Thoracic aorta (tissue), 2 donors: Measurements from ENCODE around the gene PIK3R3. TPM values are rescaled to one million over a fixed set of nuclear protein-coding genes. Genes with fewer than 3 reads are reported as not detected.

Experiments
- ATAC-seq: fragments of 150-250 bp; one replicate; pipeline ENCODE4 v1.8.0; 2017; ENCODE audit warnings: low read depth; ENCODE audit not compliant: insufficient number of reproducible peaks, low FRiP score
- DNase-seq: peaks from one replicate; pipeline ENCODE4 v3.0.0-alpha.2; 2020; ENCODE audit warnings: low spot score
- H3K27ac ChIP-seq, 2 donors: fragments of 200-600 bp; sonication (generic); 1 replicate in 1 of 2; 2 replicates in 1 of 2; pipeline ENCODE4 v1.5.1; 2016; ENCODE audit warnings: mild to moderate bottlenecking in 2 of 2, moderate library complexity in 2 of 2
- H3K27me3 ChIP-seq: fragments of 200-600 bp; sonication (generic); replicated peaks from 2 replicates; pipeline ENCODE4 v1.6.0; 2016; ENCODE audit warnings: mild to moderate bottlenecking; ENCODE audit not compliant: insufficient read depth
- H3K36me3 ChIP-seq: fragments of 200-600 bp; sonication (generic); one replicate; pipeline ENCODE4 v1.5.1; 2016
- H3K4me1 ChIP-seq, 2 donors: fragments of 200-600 bp; sonication (generic); 1 replicate in 1 of 2; 2 replicates in 1 of 2; pipeline versions ENCODE4 v1.5.1 to v1.6.0; 2016; ENCODE audit warnings: low read depth in 2 of 2, mild to moderate bottlenecking in 1 of 2; ENCODE audit not compliant: control insufficient read depth in 1 of 2
- H3K4me3 ChIP-seq: fragments of 200-600 bp; sonication (generic); 2 replicates; pipeline ENCODE4 v1.5.1; 2016; ENCODE audit warnings: mild to moderate bottlenecking
- H3K9me3 ChIP-seq: fragments of 200-600 bp; sonication (generic); 2 replicates; pipeline ENCODE4 v1.5.1; 2016
- CTCF ChIP-seq: fragments of 200-600 bp; sonication (generic); IDR thresholded peaks from one replicate; pipeline ENCODE4 v1.5.1; 2019; ENCODE audit warnings: antibody characterized with exemption
- total RNA-seq, 2 donors: library from RNA; depleted of rRNA; stranded (reverse); fragments of >200 nt; gene quantifications; one replicate each; pipeline versions ENCODE4 v1.1.0 to v1.2.3, GENCODE V29; 2016

Gene PIK3R3
- total RNA-seq, 2 donors from 2014 or later = 9.5 to 30.1 TPM

GRCh38 chr1:46013581-46013980, 118.8 kb downstream of the PIK3R3 start:
- no peak for ATAC-seq
- H3K4me1 ChIP-seq = no peaks in the 10 kb centered on the region
- DNase-seq = no peak
- H3K27ac ChIP-seq = no peak overlapping the region
- peaks cover 10% of the 10 kb centered on the region for H3K36me3 ChIP-seq
- H3K27me3 ChIP-seq = no peaks in the 10 kb centered on the region
- no peak overlapping the region for H3K4me3 ChIP-seq
- no peak for TF ChIP-seq CTCF
- H3K9me3 ChIP-seq = no peaks in the 10 kb centered on the region

- Histone ChIP-seq H3K27me3 (no peaks in the 10 kb centered on the region), H3K9me3 (no peaks in the 10 kb centered on the region), H3K27ac (no peak overlapping the region), H3K36me3 (peaks cover 20% of the 10 kb centered on the region), H3K4me3 (no peak overlapping the region), H3K4me1 (no peaks in the 10 kb centered on the region)
- no peak for TF ChIP-seq CTCF
- DNase-seq (no peak), ATAC-seq (no peak)
These were observed 120.2 kb downstream of the PIK3R3 start for GRCh38 chr1:46012236-46012635.

- Histone ChIP-seq H3K4me3 (no peak overlapping the region), H3K9me3 (no peaks in the 10 kb centered on the region), H3K36me3 (peaks cover 25% of the 10 kb centered on the region), H3K27me3 (no peaks in the 10 kb centered on the region), H3K27ac (no peak overlapping the region), H3K4me1 (no peaks in the 10 kb centered on the region)
- no peak for TF ChIP-seq CTCF
- ATAC-seq (no peak), DNase-seq (no peak)
These were observed 121.2 kb downstream of the PIK3R3 start for GRCh38 chr1:46011121-46011695.

GRCh38 chr1:46010611-46011010, 121.8 kb downstream of the PIK3R3 start:
- no peak overlapping the region for H3K4me3 ChIP-seq
- DNase-seq (no peak), ATAC-seq (no peak)
- no peak overlapping the region for H3K27ac ChIP-seq
- no peaks in the 10 kb centered on the region for H3K9me3 ChIP-seq
- H3K27me3 ChIP-seq = no peaks in the 10 kb centered on the region
- H3K4me1 ChIP-seq = no peaks in the 10 kb centered on the region
- no peak for TF ChIP-seq CTCF
- peaks cover 31% of the 10 kb centered on the region for H3K36me3 ChIP-seq

GRCh38 chr1:46008585-46008984, 123.8 kb downstream of the PIK3R3 start:
- DNase-seq (no peak), ATAC-seq (no peak)
- TF ChIP-seq CTCF = no peak
- peaks cover 31% of the 10 kb centered on the region for H3K36me3 ChIP-seq
- no peaks in the 10 kb centered on the region for H3K4me1 ChIP-seq
- H3K4me3 ChIP-seq = no peak overlapping the region
- no peaks in the 10 kb centered on the region for H3K9me3 ChIP-seq
- no peak overlapping the region for H3K27ac ChIP-seq
- no peaks in the 10 kb centered on the region for H3K27me3 ChIP-seq
